Activated CD4-positive, alpha-beta memory T cell treated with anti-CD3 and anti-CD28 coated beads for 36 hours (primary cell): ENCODE results near the gene ZSWIM5. TPM values are rescaled to one million over a fixed set of nuclear protein-coding genes. Genes with fewer than 3 reads are reported as not detected.
A peak's percentile ranks its signal among the peaks of the same experiment; 100 is the strongest.

ENCODE experiments used
- CTCF ChIA-PET: fragments of 350-600 bp; sonication (Branson Sonifier 250); formaldehyde crosslinking; loops from one replicate; lab custom pipeline; 2021; ENCODE audit warnings: antibody characterized with exemption, inconsistent platforms; lab: Charles Lee
- POLR2A ChIA-PET: fragments of 350-600 bp; sonication (Branson Sonifier 250); formaldehyde crosslinking; loops from one replicate; lab custom pipeline; 2021; ENCODE audit warnings: antibody characterized with exemption; lab: Charles Lee
- DNase-seq: peaks from one replicate; pipeline ENCODE4 v3.0.0-alpha.2; 2020
- H3K27ac Mint-ChIP-seq: one replicate; pipeline ENCODE4 v1.8.0; 2021; ENCODE audit warnings: mixed read lengths
- H3K27me3 Mint-ChIP-seq: one replicate; pipeline ENCODE4 v1.8.0; 2021; ENCODE audit warnings: mixed read lengths
- H3K36me3 Mint-ChIP-seq: one replicate; pipeline ENCODE4 v1.8.0; 2021; ENCODE audit warnings: mixed read lengths
- H3K4me1 Mint-ChIP-seq: one replicate; pipeline ENCODE4 v1.8.0; 2021; ENCODE audit warnings: low read depth, mixed read lengths
- H3K4me3 Mint-ChIP-seq: one replicate; pipeline ENCODE4 v1.8.0; 2021; ENCODE audit warnings: mild to moderate bottlenecking, mixed read lengths
- H3K9me3 Mint-ChIP-seq: one replicate; pipeline ENCODE4 v1.8.0; 2021; ENCODE audit warnings: mixed read lengths
- intact Hi-C: fragments of 100-400 bp; cut with micrococcal nuclease; formaldehyde crosslinking; loops from one replicate; pipeline ENCODE4 v1.15.1; 2023
- total RNA-seq, 2 experiments: library from RNA; stranded (reverse); gene quantifications; one replicate each; pipeline ENCODE4 v1.2.3, GENCODE V29; 2021

ZSWIM5 gene
- total RNA-seq, 2 experiments from 2014 or later: 0.51 to 0.59 TPM

DNA sequence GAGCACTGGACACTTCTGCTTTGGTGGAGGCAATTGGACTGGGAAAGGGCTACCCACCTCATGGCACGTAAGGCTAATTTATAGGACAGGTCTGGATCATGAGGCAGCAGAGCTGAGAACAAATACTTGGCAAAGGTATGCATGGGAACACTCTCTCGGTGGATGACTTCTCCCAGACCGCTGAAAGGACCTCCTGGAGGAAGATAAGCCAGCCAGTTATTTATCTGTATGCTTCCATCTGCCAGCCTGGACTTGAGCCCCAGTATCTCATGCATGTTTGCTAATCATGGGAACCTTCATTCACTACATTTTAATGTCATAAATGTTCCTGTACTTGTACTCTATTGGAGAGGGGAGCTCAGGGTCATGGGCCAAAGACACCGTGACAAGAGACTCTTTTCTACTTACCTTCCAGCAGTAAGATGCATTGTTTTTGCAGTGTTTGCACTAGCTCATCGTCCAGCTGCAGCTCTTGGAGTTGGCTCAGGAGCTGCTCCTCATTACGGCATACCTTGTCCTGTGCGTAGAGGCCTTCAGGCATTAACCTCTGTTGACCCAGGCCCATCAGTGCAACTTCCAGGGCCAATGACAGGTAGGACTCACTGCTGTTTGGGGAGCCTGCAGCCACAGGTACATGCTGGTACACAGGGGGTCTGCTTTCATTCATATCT, 170.6 kb downstream of the ZSWIM5 start:
- Mint-ChIP-seq H3K4me1 (peaks cover 5% of the 10 kb centered on the region), H3K27me3 (no peaks in the 10 kb centered on the region), H3K27ac (no peak overlapping the region), H3K9me3 (no peaks in the 10 kb centered on the region), H3K36me3 (no peaks in the 10 kb centered on the region), H3K4me3 (no peak overlapping the region)
- DNase-seq: no peak
- CTCF ChIA-PET: interaction anchor here (3.6 kb wide), 1 partner anchor 17 kb away, joined by 14 read pairs; no protein-coding TSS in a partner anchor
- intact Hi-C loops: no loop called here
- POLR2A ChIA-PET: no interaction called here

GRCh38 chr1:45033356-45033755, 173.0 kb downstream of the ZSWIM5 start:
- Mint-ChIP-seq H3K27ac (no peak overlapping the region), H3K9me3 (no peaks in the 10 kb centered on the region), H3K36me3 (no peaks in the 10 kb centered on the region), H3K27me3 (no peaks in the 10 kb centered on the region), H3K4me3 (no peak overlapping the region), H3K4me1 (peaks cover 5% of the 10 kb centered on the region)
- no peak for DNase-seq
- ChIA-PET CTCF (interaction anchor here (2.6 to 3.6 kb wide), 2 partner anchors 14 to 19 kb away, joined by 9 to 14 read pairs; no protein-coding TSS in a partner anchor), POLR2A (no interaction called here)
- intact Hi-C loops: no loop called here

- H3K4me1 Mint-ChIP-seq: peaks cover 5% of the 10 kb centered on the region
- no peaks in the 10 kb centered on the region for H3K36me3 Mint-ChIP-seq
- DNase-seq: no peak
- POLR2A ChIA-PET: no interaction called here
- no peak overlapping the region for H3K27ac Mint-ChIP-seq
- intact Hi-C loops: no loop called here
- CTCF ChIA-PET: interaction anchor here (2.6 to 3.6 kb wide), 2 partner anchors 14 to 18 kb away, joined by 9 to 14 read pairs; no protein-coding TSS in a partner anchor
- H3K4me3 Mint-ChIP-seq: no peak overlapping the region
- H3K9me3 Mint-ChIP-seq: no peaks in the 10 kb centered on the region
- H3K27me3 Mint-ChIP-seq: no peaks in the 10 kb centered on the region
These were observed 173.6 kb downstream of the ZSWIM5 start for GRCh38 chr1:45032837-45033236.

GRCh38 chr1:45026446-45026845, 180.0 kb downstream of the ZSWIM5 start:
- no peak for DNase-seq
- H3K36me3 Mint-ChIP-seq: no peaks in the 10 kb centered on the region
- no peaks in the 10 kb centered on the region for H3K9me3 Mint-ChIP-seq
- intact Hi-C loops: no loop called here
- peaks cover 9% of the 10 kb centered on the region for H3K4me1 Mint-ChIP-seq
- no peak overlapping the region for H3K27ac Mint-ChIP-seq
- ChIA-PET CTCF (no interaction called here), POLR2A (no interaction called here)
- H3K27me3 Mint-ChIP-seq: no peaks in the 10 kb centered on the region
- H3K4me3 Mint-ChIP-seq: no peak overlapping the region

- ChIA-PET POLR2A (no interaction called here), CTCF (no interaction called here)
- Mint-ChIP-seq H3K36me3 (no peaks in the 10 kb centered on the region), H3K27me3 (no peaks in the 10 kb centered on the region), H3K27ac (no peak overlapping the region), H3K9me3 (no peaks in the 10 kb centered on the region), H3K4me1 (peaks cover 9% of the 10 kb centered on the region), H3K4me3 (no peak overlapping the region)
- intact Hi-C loops: no loop called here
- no peak for DNase-seq
These were observed 182.7 kb downstream of the ZSWIM5 start for GRCh38 chr1:45023663-45024062.

- POLR2A ChIA-PET: interaction anchor here (0.6 to 1.0 kb wide), 2 partner anchors 11 to 200 kb away, joined by 3 read pairs; no protein-coding TSS in a partner anchor
- H3K4me3 Mint-ChIP-seq: no peak overlapping the region
- DNase-seq: peak; percentile 75
- no peaks in the 10 kb centered on the region for H3K9me3 Mint-ChIP-seq
- peaks cover 8% of the 10 kb centered on the region for H3K36me3 Mint-ChIP-seq
- intact Hi-C loops: loop anchor here (1.0 to 10.0 kb wide), 3 partner anchors 212 to 282 kb away; partner anchors contain the start of genes BTBD19, DYNLT4 and PLK3
- H3K27me3 Mint-ChIP-seq: no peaks in the 10 kb centered on the region
- peaks cover 12% of the 10 kb centered on the region for H3K4me1 Mint-ChIP-seq
- CTCF ChIA-PET: interaction anchor here (0.6 to 6.9 kb wide), 20 partner anchors 9 to 477 kb away, joined by 3 to 195 read pairs (median 4); partner anchors contain the start of gene MUTYH
- no peak overlapping the region for H3K27ac Mint-ChIP-seq
These were observed 187.7 kb downstream of the ZSWIM5 start for GRCh38 chr1:45018599-45019230.

DNA sequence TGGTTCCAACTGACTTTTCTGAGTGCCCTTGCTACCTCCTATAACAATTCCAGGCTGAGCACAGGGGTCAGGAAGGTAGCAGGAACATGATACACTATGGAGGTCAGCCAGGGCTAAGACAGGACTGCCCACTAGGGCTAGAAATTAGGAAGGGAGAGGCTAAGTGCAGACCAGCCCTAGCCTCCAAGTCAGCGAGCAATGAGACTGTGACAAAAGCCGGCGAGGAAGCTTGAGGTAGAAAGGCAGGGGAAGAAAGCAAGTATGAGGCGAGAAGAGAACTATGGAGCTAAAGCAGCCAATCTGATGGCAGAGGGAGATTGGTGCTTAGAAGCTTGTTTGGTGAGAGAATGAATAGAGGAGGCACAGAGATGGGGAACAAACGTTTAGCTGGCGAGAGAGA, 189.6 kb downstream of the ZSWIM5 start:
- peaks cover 22% of the 10 kb centered on the region for H3K4me1 Mint-ChIP-seq
- intact Hi-C loops: loop anchor here (10.0 kb wide), 1 partner anchor 212 kb away; the partner anchor contains the start of genes BTBD19, DYNLT4 and PLK3

DNA sequence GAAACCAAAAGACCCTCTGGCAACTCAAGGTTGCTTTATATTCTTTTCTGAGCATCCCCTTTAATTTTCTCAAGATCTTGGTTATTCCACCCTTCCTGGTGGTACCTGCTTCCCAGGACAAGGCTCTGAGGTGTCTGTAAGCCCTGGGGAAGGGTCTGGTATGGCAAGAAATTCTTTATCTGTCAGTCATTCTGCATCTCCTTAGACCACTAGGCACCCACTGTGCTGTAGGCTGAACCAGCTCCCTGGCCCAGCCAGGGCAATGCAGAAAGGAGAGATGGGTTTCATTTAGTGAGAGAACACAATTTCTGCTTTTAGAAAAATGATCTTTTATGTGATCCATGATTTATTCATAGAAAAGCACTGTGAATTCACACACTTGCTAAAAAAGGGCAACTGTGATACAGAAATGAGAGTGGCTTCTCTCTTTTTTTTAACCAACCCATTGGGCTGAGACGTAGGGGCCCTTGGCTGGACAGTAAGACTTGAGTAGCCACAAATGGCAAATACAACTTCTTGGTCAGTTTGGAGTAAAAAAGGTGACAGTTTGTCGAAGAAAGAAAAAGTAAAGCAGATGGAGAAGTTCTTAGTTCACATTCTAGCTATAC, 190.2 kb downstream of the ZSWIM5 start:
- Mint-ChIP-seq H3K27ac (no peak overlapping the region), H3K4me1 (peaks cover 28% of the 10 kb centered on the region), H3K27me3 (no peaks in the 10 kb centered on the region), H3K4me3 (no peak overlapping the region), H3K9me3 (no peaks in the 10 kb centered on the region), H3K36me3 (peaks cover 8% of the 10 kb centered on the region)
- CTCF ChIA-PET: interaction anchor here (0.9 to 6.9 kb wide), 2 partner anchors 284 to 477 kb away, joined by 3 to 195 read pairs; no protein-coding TSS in a partner anchor
- intact Hi-C loops: loop anchor here (10.0 kb wide), 1 partner anchor 211 kb away; the partner anchor contains the start of genes BTBD19, DYNLT4 and PLK3
- POLR2A ChIA-PET: no interaction called here
- no peak for DNase-seq

More for the DNA sequence above, 189.6 kb downstream of the ZSWIM5 start:
- ChIA-PET POLR2A (no interaction called here), CTCF (interaction anchor here (0.9 to 6.9 kb wide), 2 partner anchors 283 to 476 kb away, joined by 3 to 195 read pairs; no protein-coding TSS in a partner anchor)
- Mint-ChIP-seq H3K9me3 (no peaks in the 10 kb centered on the region), H3K36me3 (peaks cover 8% of the 10 kb centered on the region), H3K27ac (no peak overlapping the region), H3K27me3 (no peaks in the 10 kb centered on the region), H3K4me3 (no peak overlapping the region)
- no peak for DNase-seq

DNA sequence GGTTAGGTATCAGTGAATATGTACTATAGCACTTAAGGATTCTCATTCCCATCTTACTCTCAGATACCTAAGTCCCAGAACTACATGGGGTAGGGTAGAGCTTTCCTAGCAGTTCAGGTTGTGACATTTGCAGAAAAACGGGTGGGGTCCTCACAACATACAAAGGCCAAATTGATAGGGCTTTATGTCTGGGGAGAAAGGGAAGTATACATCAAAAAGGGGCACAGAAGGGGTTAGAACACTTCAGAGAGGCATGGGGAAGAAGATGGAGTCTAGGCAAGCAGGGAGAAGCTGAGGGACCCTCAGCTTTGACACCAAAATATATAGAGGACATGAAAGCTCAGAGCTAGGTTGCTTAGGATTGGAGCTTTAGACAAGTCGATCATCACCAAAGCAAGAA, 190.7 kb downstream of the ZSWIM5 start:
- Mint-ChIP-seq H3K27me3 (no peaks in the 10 kb centered on the region), H3K4me1 (peaks cover 29% of the 10 kb centered on the region), H3K27ac (no peak overlapping the region), H3K4me3 (no peak overlapping the region), H3K9me3 (no peaks in the 10 kb centered on the region), H3K36me3 (peaks cover 8% of the 10 kb centered on the region)
- no peak for DNase-seq
- intact Hi-C loops: loop anchor here (10.0 kb wide), 1 partner anchor 211 kb away; the partner anchor contains the start of genes BTBD19, DYNLT4 and PLK3
- ChIA-PET POLR2A (no interaction called here), CTCF (interaction anchor here (6.9 kb wide), 1 partner anchor 285 kb away, joined by 195 read pairs; no protein-coding TSS in a partner anchor)

DNA sequence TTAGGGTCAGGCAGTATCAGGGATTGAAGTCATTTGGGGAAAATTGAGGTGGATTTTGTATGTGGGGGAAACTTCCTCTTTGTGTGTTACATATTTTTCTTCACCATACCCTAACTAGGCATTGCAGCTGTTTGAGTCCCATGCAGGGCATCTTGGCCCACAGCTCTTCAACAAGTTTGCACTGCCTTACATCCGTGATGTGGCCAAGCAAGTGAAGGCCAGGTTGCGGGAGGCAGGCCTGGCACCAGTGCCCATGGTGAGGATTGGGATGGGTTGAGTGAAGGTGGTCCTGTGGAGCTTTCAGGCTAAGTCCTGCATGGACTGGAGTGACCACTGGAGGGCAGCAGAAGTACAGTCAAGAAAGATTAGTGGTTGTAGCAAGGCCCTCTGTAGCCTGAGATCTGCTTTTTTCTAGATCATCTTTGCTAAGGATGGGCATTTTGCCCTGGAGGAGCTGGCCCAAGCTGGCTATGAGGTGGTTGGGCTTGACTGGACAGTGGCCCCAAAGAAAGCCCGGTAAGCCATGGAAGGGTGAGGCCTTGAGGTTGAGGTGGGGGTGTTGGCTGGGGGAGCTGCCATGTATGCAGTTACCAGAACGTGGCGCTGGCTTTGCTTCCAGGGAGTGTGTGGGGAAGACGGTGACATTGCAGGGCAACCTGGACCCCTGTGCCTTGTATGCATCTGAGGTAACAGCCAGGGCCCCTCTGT, 191.9 kb downstream of the ZSWIM5 start:
- H3K4me1 Mint-ChIP-seq: peaks cover 38% of the 10 kb centered on the region
- CTCF ChIA-PET: interaction anchor here (0.6 to 5.7 kb wide), 25 partner anchors 10 to 505 kb away, joined by 3 to 259 read pairs (median 5); partner anchors contain the start of genes EIF2B3, MUTYH, TESK2 and TOE1
- peak overlapping the region; percentile 42 for H3K4me3 Mint-ChIP-seq

More for the DNA sequence above, 191.9 kb downstream of the ZSWIM5 start:
- Mint-ChIP-seq H3K9me3 (no peaks in the 10 kb centered on the region), H3K27me3 (no peaks in the 10 kb centered on the region), H3K36me3 (peaks cover 8% of the 10 kb centered on the region), H3K27ac (peak overlapping the region; percentile 36)
- POLR2A ChIA-PET: interaction anchor here (1.0 to 1.7 kb wide), 3 partner anchors 285 to 293 kb away, joined by 3 to 8 read pairs (median 5); no protein-coding TSS in a partner anchor
- peak; percentile 86 for DNase-seq
- intact Hi-C loops: loop anchor here (1.0 to 10.0 kb wide), 5 partner anchors 210 to 738 kb away; partner anchors contain the start of genes ARMH1, BTBD19, DYNLT4 and IPP
